ENCODE data around the gene SH3RF2.

DNA sequence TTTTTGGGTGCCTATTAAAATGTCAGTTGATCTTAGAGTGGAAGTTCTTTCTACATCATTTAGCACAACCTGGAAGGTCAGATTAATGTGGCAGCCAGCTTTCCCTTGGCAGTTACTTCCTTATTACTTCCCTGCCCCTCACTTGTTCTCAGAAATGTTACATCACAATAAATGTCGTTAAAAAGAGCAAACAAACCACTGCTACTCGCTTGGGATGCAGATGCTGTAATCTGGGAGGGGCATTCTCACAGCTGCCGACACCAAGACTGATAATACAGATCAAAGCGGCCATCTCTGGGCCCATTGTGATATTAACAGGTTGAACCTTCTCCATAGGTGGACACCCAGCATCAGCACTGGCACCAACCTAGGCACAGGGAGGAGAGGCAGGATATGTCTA is 139.7 kb downstream of the SH3RF2 start:
- TF ChIP-seq, protein P1, sequence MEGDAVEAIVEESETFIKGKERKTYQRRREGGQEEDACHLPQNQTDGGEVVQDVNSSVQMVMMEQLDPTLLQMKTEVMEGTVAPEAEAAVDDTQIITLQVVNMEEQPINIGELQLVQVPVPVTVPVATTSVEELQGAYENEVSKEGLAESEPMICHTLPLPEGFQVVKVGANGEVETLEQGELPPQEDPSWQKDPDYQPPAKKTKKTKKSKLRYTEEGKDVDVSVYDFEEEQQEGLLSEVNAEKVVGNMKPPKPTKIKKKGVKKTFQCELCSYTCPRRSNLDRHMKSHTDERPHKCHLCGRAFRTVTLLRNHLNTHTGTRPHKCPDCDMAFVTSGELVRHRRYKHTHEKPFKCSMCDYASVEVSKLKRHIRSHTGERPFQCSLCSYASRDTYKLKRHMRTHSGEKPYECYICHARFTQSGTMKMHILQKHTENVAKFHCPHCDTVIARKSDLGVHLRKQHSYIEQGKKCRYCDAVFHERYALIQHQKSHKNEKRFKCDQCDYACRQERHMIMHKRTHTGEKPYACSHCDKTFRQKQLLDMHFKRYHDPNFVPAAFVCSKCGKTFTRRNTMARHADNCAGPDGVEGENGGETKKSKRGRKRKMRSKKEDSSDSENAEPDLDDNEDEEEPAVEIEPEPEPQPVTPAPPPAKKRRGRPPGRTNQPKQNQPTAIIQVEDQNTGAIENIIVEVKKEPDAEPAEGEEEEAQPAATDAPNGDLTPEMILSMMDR (IDR thresholded peaks at IDR 0.05; ENCODE audit: low read length): no peak
- TF ChIP-seq EZH2 (optimal IDR thresholded peaks at IDR 0.05; ENCODE audit: low read depth, low read length) (no peak), EZH2phosphoT487 (IDR thresholded peaks at IDR 0.05; ENCODE audit: low read length) (no peak)
